Transverse colon (tissue), 4 donors: ENCODE data around the gene ASH1L.

Experiments used
- EP300 ChIP-seq: sonication (generic); formaldehyde crosslinking; IDR thresholded peaks from one replicate; pipeline ENCODE4 v1.6.1; 2017; ENCODE audit warnings: antibody characterized with exemption, low read depth
- POLR2AphosphoS5 ChIP-seq, 3 donors: sonication (generic); formaldehyde crosslinking; IDR thresholded peaks; one replicate each; pipeline ENCODE4 v1.6.1; 2016; ENCODE audit warnings: antibody characterized with exemption in 3 of 3
- TF ChIP-seq, protein P1 (sequence below), 5 experiments: fragments of 200-600 bp in 3 of 5; fragments of 450-650 bp in 2 of 5; sonication (generic) in 3 of 5; IDR thresholded peaks; 1 replicate in 2 of 5; 2 replicates in 3 of 5; pipeline ENCODE4 v1.5.1; 2016 to 2017; ENCODE audit warnings: antibody characterized with exemption in 5 of 5, inconsistent platforms in 3 of 5, mild to moderate bottlenecking in 2 of 5, moderate library complexity in 1 of 5

- TF ChIP-seq, protein P1, sequence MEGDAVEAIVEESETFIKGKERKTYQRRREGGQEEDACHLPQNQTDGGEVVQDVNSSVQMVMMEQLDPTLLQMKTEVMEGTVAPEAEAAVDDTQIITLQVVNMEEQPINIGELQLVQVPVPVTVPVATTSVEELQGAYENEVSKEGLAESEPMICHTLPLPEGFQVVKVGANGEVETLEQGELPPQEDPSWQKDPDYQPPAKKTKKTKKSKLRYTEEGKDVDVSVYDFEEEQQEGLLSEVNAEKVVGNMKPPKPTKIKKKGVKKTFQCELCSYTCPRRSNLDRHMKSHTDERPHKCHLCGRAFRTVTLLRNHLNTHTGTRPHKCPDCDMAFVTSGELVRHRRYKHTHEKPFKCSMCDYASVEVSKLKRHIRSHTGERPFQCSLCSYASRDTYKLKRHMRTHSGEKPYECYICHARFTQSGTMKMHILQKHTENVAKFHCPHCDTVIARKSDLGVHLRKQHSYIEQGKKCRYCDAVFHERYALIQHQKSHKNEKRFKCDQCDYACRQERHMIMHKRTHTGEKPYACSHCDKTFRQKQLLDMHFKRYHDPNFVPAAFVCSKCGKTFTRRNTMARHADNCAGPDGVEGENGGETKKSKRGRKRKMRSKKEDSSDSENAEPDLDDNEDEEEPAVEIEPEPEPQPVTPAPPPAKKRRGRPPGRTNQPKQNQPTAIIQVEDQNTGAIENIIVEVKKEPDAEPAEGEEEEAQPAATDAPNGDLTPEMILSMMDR (IDR thresholded peaks at IDR 0.05), result no peak
- TF ChIP-seq POLR2AphosphoS5 (IDR thresholded peaks at IDR 0.05) (no peak), EP300 (no peak)
These were observed 274.5 kb downstream of the ASH1L start for GRCh38 chr1:155287987-155288543.
